ENCODE measurements around the gene FARS2. TPM values are rescaled to one million over a fixed set of nuclear protein-coding genes. Genes with fewer than 3 reads are reported as not detected.

FARS2 gene
- total RNA-seq, 4 donors from 2014 or later = 2.6 to 21.9 (median 15.0) TPM

- intact Hi-C loops (cut with DNase I; ENCODE audit: low total_unique reads) = no loop called here
- peaks cover 0 to 3% (median 0%) of the 10 kb centered on the region in 4 donors for H3K4me1 ChIP-seq
- no peak overlapping the region for H3K4me3 ChIP-seq
- H3K27ac ChIP-seq = no peak overlapping the region
- H3K9me3 ChIP-seq = no peaks in the 10 kb centered on the region
- in situ Hi-C loops (cut with MboI; ENCODE audit: low pct_ligation_motif_present in 1 of 4, low pct_unique_long_range_greater_than_20kb in 1 of 4, low sequenced_read_pairs in 3 of 4) = no loop called here
- H3K36me3 ChIP-seq = no peaks in the 10 kb centered on the region
- DNase-seq = no peak
- no peaks in the 10 kb centered on the region for H3K27me3 ChIP-seq
- 94 to 97% methylated on average over 5 of the region's 5 CpGs for WGBS, 2 donors (ENCODE audit: low coverage in 1 of 2)
- no peak for TF ChIP-seq POLR2AphosphoS5 (IDR thresholded peaks at IDR 0.05)
- no peak for TF ChIP-seq POLR2A (IDR thresholded peaks at IDR 0.05)
- no peak for TF ChIP-seq CTCF (IDR thresholded peaks at IDR 0.05)
- no peak for TF ChIP-seq EP300 (IDR thresholded peaks at IDR 0.05; ENCODE audit: low read depth)
Measured at GRCh38 chr6:5459346-5459745, 198.0 kb downstream of the FARS2 start.

- DNase-seq = no peak
- Histone ChIP-seq H3K4me3 (no peak overlapping the region), H3K27me3 (no peaks in the 10 kb centered on the region), H3K36me3 (no peaks in the 10 kb centered on the region), H3K27ac (no peak overlapping the region), H3K9me3 (no peaks in the 10 kb centered on the region), H3K4me1 (peaks cover 0 to 3% (median 0%) of the 10 kb centered on the region in 4 donors)
- in situ Hi-C loops (cut with MboI; ENCODE audit: low pct_ligation_motif_present in 1 of 4, low pct_unique_long_range_greater_than_20kb in 1 of 4, low sequenced_read_pairs in 3 of 4) = no loop called here
- 85 to 94% methylated on average over 2 of the region's 2 CpGs for WGBS, 2 donors (ENCODE audit: low coverage in 1 of 2)
- intact Hi-C loops (cut with DNase I; ENCODE audit: low total_unique reads) = no loop called here
- no peak for TF ChIP-seq CTCF (IDR thresholded peaks at IDR 0.05)
- TF ChIP-seq POLR2AphosphoS5 (IDR thresholded peaks at IDR 0.05) = no peak
- TF ChIP-seq POLR2A (IDR thresholded peaks at IDR 0.05) = no peak
- no peak for TF ChIP-seq EP300 (IDR thresholded peaks at IDR 0.05; ENCODE audit: low read depth)
Measured at GRCh38 chr6:5461365-5461764, 200.1 kb downstream of the FARS2 start.

- no peaks in the 10 kb centered on the region for H3K27me3 ChIP-seq
- H3K27ac ChIP-seq = no peak overlapping the region
- TF ChIP-seq POLR2A (IDR thresholded peaks at IDR 0.05) (no peak), POLR2AphosphoS5 (IDR thresholded peaks at IDR 0.05) (no peak), CTCF (IDR thresholded peaks at IDR 0.05) (no peak), EP300 (IDR thresholded peaks at IDR 0.05; ENCODE audit: low read depth) (no peak)
- no peak for DNase-seq
- 87 to 89% methylated on average over 6 of the region's 6 CpGs for WGBS, 2 donors (ENCODE audit: low coverage in 1 of 2)
- H3K9me3 ChIP-seq = no peaks in the 10 kb centered on the region
- in situ Hi-C loops (cut with MboI; ENCODE audit: low pct_ligation_motif_present in 1 of 4, low pct_unique_long_range_greater_than_20kb in 1 of 4, low sequenced_read_pairs in 3 of 4) (no loop called here), intact Hi-C loops (cut with DNase I; ENCODE audit: low total_unique reads) (no loop called here)
- peaks cover 0 to 3% (median 0%) of the 10 kb centered on the region in 4 donors for H3K4me1 ChIP-seq
- no peak overlapping the region for H3K4me3 ChIP-seq
- no peaks in the 10 kb centered on the region for H3K36me3 ChIP-seq
Measured at GRCh38 chr6:5462856-5463255, 201.5 kb downstream of the FARS2 start.

GRCh38 chr6:5463690-5464089 is 202.4 kb downstream of the FARS2 start:
- intact Hi-C loops (cut with DNase I; ENCODE audit: low total_unique reads) (no loop called here), in situ Hi-C loops (cut with MboI; ENCODE audit: low pct_ligation_motif_present in 1 of 4, low pct_unique_long_range_greater_than_20kb in 1 of 4, low sequenced_read_pairs in 3 of 4) (no loop called here)
- 74 to 91% methylated on average over 3 of the region's 3 CpGs for WGBS, 2 donors (ENCODE audit: low coverage in 1 of 2)
- TF ChIP-seq POLR2A (IDR thresholded peaks at IDR 0.05) (no peak), POLR2AphosphoS5 (IDR thresholded peaks at IDR 0.05) (no peak), CTCF (IDR thresholded peaks at IDR 0.05) (no peak), EP300 (IDR thresholded peaks at IDR 0.05; ENCODE audit: low read depth) (no peak)
- Histone ChIP-seq H3K4me1 (no peaks in the 10 kb centered on the region), H3K9me3 (no peaks in the 10 kb centered on the region), H3K36me3 (no peaks in the 10 kb centered on the region), H3K27ac (no peak overlapping the region), H3K4me3 (no peak overlapping the region), H3K27me3 (no peaks in the 10 kb centered on the region)
- no peak for DNase-seq

Measured in transverse colon (tissue), 4 donors.